ENCODE data around the gene PLPPR2.

PLPPR2 gene

DNA sequence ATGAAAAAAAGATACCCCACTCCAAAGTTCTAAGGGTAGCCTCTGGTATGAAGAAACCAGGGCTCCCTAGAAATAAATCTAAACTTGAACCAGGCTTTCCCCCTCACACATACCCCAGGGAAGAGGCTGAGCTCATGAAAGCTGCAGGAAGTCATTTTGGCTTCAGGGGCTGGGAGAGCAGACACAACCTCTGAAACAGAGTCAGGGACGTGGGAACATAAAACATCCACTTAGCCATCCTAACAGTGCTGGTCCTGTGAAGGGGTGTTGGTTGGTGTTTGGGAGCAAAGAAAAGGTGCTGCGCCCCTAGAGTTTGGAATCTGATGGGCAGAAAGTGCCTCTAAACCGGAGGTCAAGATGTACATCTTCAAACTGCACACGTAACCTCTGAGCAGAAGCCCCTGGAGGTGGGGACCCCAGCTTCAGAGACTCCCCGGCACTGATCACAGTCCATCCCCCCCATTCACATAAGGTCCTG, 31.6 kb upstream of the PLPPR2 start:
- Histone ChIP-seq H3K4me3 (ENCODE audit: low read depth, low read length) (peak overlapping the region; percentile 31), H3K27me3 (no peaks in the 10 kb centered on the region), H3K4me1 (peaks cover 10% of the 10 kb centered on the region), H3K36me3 (0 out of 2 replicates have a peak, but pooled peaks cover 3% of the 10 kb centered on the region), H3K9me3 (no peaks in the 10 kb centered on the region)
- DNase-seq = no peak
- TF ChIP-seq, protein P1, sequence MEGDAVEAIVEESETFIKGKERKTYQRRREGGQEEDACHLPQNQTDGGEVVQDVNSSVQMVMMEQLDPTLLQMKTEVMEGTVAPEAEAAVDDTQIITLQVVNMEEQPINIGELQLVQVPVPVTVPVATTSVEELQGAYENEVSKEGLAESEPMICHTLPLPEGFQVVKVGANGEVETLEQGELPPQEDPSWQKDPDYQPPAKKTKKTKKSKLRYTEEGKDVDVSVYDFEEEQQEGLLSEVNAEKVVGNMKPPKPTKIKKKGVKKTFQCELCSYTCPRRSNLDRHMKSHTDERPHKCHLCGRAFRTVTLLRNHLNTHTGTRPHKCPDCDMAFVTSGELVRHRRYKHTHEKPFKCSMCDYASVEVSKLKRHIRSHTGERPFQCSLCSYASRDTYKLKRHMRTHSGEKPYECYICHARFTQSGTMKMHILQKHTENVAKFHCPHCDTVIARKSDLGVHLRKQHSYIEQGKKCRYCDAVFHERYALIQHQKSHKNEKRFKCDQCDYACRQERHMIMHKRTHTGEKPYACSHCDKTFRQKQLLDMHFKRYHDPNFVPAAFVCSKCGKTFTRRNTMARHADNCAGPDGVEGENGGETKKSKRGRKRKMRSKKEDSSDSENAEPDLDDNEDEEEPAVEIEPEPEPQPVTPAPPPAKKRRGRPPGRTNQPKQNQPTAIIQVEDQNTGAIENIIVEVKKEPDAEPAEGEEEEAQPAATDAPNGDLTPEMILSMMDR (IDR thresholded peaks at IDR 0.05; ENCODE audit: low read depth, low read length) = no peak

DNA sequence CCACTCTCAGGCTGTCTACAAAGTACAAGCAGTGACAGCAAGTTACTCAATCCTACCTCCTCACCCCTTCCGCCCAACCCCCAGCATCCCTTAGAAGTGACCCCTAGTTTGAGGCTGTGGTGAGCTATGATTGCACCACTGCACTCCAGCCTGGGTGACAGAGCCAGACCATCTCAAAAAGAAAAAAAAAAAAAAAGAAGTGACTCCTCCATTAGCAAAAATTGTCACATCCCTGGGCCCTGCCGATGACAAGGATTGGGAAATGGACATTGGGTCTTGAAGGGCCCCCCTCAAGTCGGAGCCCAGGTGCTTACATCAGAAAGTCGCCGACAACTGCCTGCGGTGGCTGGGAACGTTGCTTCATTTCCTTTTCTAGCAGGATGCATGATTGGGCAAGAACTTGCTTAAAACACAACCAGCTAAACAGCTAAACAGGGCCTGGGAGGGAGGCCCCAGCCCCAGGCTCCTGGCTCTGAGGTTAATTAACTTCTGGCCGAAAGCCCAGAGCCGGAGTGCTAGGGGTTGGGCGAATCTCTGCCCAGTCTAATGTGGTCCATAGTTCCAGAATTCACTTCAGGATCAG, 31.1 kb upstream of the PLPPR2 start:
- peak; percentile 93 for DNase-seq
- TF ChIP-seq, protein P1 (IDR thresholded peaks at IDR 0.05; ENCODE audit: low read depth, low read length) = no peak

DNA sequence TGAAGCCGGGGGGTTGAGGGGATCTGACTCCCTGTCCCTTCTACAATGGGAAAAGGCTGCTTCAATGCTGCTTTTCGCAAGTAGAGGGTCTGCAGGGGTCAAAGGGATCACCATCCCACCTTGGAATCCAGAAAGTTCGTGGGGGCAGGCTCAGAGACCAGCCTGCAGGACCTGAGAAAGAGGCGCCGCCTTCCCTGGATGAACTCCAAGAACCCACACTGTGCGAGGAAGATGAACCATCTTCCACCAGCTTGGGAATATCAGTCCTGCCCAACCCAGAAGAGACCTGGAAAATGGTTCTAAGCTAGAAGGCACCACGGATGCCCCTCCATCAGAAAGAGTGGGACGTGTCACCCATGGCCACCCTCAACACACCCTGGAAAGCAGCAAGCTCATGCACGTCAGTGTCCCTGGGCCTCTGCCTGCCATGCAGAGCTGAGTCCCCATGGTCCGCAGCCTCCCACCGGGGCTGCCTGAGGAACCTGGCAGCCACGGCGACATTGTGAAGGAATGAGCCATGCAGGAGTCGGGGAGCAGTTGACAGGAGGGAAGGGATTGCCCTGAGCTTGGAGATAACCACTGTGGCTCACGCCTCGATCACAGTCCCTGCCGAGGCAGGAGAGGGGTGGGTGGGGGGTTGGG, 30.4 kb upstream of the PLPPR2 start:
- peaks cover 10% of the 10 kb centered on the region for H3K4me1 ChIP-seq
- H3K27me3 ChIP-seq = no peaks in the 10 kb centered on the region
- H3K9me3 ChIP-seq = no peaks in the 10 kb centered on the region
- peak; percentile 26 for DNase-seq
- H3K36me3 ChIP-seq = 0 out of 2 replicates have a peak, but pooled peaks cover 3% of the 10 kb centered on the region
- no peak overlapping the region for H3K4me3 ChIP-seq (ENCODE audit: low read depth, low read length)
- TF ChIP-seq, protein P1 (IDR thresholded peaks at IDR 0.05; ENCODE audit: low read depth, low read length) = no peak

More for the DNA sequence above, 31.1 kb upstream of the PLPPR2 start:
- Histone ChIP-seq H3K9me3 (no peaks in the 10 kb centered on the region), H3K36me3 (0 out of 2 replicates have a peak, but pooled peaks cover 3% of the 10 kb centered on the region), H3K4me3 (ENCODE audit: low read depth, low read length) (peak overlapping the region; percentile 31), H3K27me3 (no peaks in the 10 kb centered on the region), H3K4me1 (peaks cover 10% of the 10 kb centered on the region)

DNA sequence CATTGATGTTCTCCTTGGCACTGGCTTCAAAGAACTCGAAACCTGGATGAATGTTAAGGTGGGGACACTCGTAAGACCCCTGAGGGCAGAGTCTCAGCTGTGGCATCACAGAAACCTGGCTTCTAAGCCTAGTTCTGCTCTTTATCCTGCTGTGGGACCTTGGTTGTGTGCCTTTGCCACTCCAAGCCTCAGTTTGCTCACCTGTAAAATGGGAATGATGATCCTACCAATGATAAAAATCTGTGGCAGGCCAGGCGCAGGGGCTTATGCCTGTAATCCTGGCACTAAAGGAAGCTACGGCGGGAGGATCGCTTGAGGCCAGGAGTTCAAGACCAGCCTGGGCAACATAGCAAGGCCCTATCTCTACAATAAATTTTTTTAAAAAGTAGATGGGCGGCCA, 29.7 kb upstream of the PLPPR2 start:
- Histone ChIP-seq H3K4me3 (ENCODE audit: low read depth, low read length) (no peak overlapping the region), H3K4me1 (peaks cover 10% of the 10 kb centered on the region), H3K27me3 (no peaks in the 10 kb centered on the region), H3K9me3 (no peaks in the 10 kb centered on the region), H3K36me3 (peaks cover 3% of the 10 kb centered on the region; the same call in 1 of the 2 replicates)
- TF ChIP-seq, protein P1 (IDR thresholded peaks at IDR 0.05; ENCODE audit: low read depth, low read length) = no peak
- DNase-seq = no peak

DNA sequence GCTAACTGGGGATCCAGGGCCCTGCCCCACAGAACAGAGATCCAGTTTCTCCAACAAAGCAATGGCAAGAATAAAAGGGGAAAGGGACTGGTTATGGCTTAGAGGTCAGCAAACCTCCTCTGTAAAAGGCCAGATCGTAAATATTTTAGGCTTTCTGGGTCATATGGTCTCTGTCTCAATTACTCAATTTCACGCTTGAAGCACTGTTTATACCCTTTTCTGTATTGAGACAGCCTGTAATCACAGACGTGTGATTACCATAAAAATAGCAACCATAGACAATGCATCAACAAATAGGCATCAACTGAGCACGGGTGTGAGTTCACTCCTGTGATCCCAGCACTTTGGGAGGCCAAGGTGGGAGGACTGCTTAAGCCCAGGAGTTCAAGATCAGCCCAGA, 25.1 kb upstream of the PLPPR2 start:
- TF ChIP-seq, protein P1 (IDR thresholded peaks at IDR 0.05; ENCODE audit: low read depth, low read length) = no peak
- no peak for DNase-seq
- Histone ChIP-seq H3K4me3 (ENCODE audit: low read depth, low read length) (no peak overlapping the region), H3K27me3 (no peaks in the 10 kb centered on the region), H3K36me3 (peaks cover 6% of the 10 kb centered on the region), H3K4me1 (no peaks in the 10 kb centered on the region), H3K9me3 (no peaks in the 10 kb centered on the region)

DNA sequence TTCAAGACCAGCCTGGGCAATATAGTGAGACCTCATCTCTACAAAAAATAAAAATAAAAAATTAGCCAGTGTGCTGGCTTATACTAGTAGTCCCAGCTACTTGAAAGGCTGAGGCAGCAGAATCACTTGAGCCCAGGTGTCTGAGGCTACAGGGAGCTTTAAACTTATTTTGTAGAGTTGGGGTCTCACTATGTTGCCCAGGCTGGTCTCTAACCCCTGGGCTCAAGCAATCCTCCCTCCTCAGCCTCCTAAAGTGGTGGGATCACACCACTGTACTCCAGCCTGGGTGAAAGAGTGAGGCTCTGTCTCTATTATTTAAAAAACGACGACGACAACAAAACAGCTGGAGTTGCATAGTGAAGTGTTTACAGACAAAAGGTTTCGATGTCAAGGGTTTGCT, 23.7 kb upstream of the PLPPR2 start:
- Histone ChIP-seq H3K4me3 (ENCODE audit: low read depth, low read length) (no peak overlapping the region), H3K4me1 (no peaks in the 10 kb centered on the region), H3K27me3 (no peaks in the 10 kb centered on the region), H3K9me3 (no peaks in the 10 kb centered on the region), H3K36me3 (peaks cover 4% of the 10 kb centered on the region)
- no peak for DNase-seq
- TF ChIP-seq, protein P1 (IDR thresholded peaks at IDR 0.05; ENCODE audit: low read depth, low read length) = no peak

Data from BE2C (cell line).